Loucy (cell line): Measurements from ENCODE around the gene MED29.

Experiments
- H2AFZ ChIP-seq: fragments of 200-600 bp; sonication (generic); 2 replicates; pipeline ENCODE4 v1.6.0; 2016; ENCODE audit warnings: antibody characterized with exemption, mild to moderate bottlenecking, low read length, moderate library complexity
- H3F3A ChIP-seq: fragments of 200-600 bp; 2 replicates; pipeline ENCODE4 v1.6.0; 2016; ENCODE audit warnings: antibody characterized with exemption, low read depth, mild to moderate bottlenecking
- H3K27me3 ChIP-seq: fragments of 200-600 bp; sonication (generic); 2 replicates; pipeline ENCODE4 v1.6.1; 2014; ENCODE audit warnings: low read length, mild to moderate bottlenecking; ENCODE audit not compliant: insufficient read depth, poor library complexity, severe bottlenecking
- H3K36me3 ChIP-seq: fragments of 200-600 bp; sonication (generic); 2 replicates; pipeline ENCODE4 v1.6.1; 2016; ENCODE audit warnings: low read length; ENCODE audit not compliant: insufficient read depth
- H3K4me1 ChIP-seq: fragments of 200-600 bp; sonication (generic); 2 replicates; pipeline ENCODE4 v1.5.1; 2014; ENCODE audit warnings: low read length, mild to moderate bottlenecking; ENCODE audit not compliant: insufficient read depth, poor library complexity, severe bottlenecking
- H3K4me2 ChIP-seq: fragments of 200-600 bp; sonication (generic); 2 replicates; pipeline ENCODE4 v1.6.0; 2014; ENCODE audit warnings: antibody characterized with exemption, low read length, low read depth, mild to moderate bottlenecking; ENCODE audit not compliant: poor library complexity, severe bottlenecking
- H3K4me3 ChIP-seq: fragments of 200-600 bp; sonication (generic); 2 replicates; pipeline ENCODE4 v1.5.1; 2014; ENCODE audit warnings: low read length, mild to moderate bottlenecking, mixed read lengths; ENCODE audit not compliant: poor library complexity, severe bottlenecking
- H3K79me2 ChIP-seq: fragments of 200-600 bp; sonication (generic); 2 replicates; pipeline ENCODE4 v1.6.1; 2014; ENCODE audit warnings: low read length; ENCODE audit not compliant: insufficient read depth
- H3K9ac ChIP-seq: fragments of 200-600 bp; sonication (generic); 2 replicates; pipeline ENCODE4 v1.6.0; 2014; ENCODE audit warnings: mild to moderate bottlenecking, low read depth, low read length, moderate library complexity; ENCODE audit not compliant: poor library complexity, severe bottlenecking
- H3K9me2 ChIP-seq: fragments of 200-600 bp; sonication (generic); replicated peaks from 2 replicates; pipeline ENCODE4 v1.6.1; 2016; ENCODE audit warnings: low read depth, low read length, mixed read lengths
- H3K9me3 ChIP-seq: fragments of 200-600 bp; sonication (generic); 2 replicates; pipeline ENCODE4 v1.6.1; 2014; ENCODE audit warnings: mild to moderate bottlenecking, antibody characterized with exemption, low read length, low read depth; ENCODE audit not compliant: insufficient read depth
- H4K20me1 ChIP-seq: fragments of 200-600 bp; sonication (generic); 2 replicates; pipeline ENCODE4 v1.6.0; 2014; ENCODE audit warnings: antibody characterized with exemption, low read length, mild to moderate bottlenecking; ENCODE audit not compliant: insufficient read depth, poor library complexity, severe bottlenecking
- CTCF ChIP-seq: fragments of 200-600 bp; sonication (generic); conservative IDR thresholded peaks from 2 replicates; pipeline ENCODE4 v1.5.1; 2014; ENCODE audit warnings: mild to moderate bottlenecking, antibody characterized with exemption, low read length
- EZH2phosphoT487 ChIP-seq: fragments of 200-600 bp; IDR thresholded peaks from 2 replicates; pipeline ENCODE4 v1.6.1; 2018; ENCODE audit warnings: antibody characterized with exemption, mild to moderate bottlenecking, moderate library complexity, borderline replicate concordance

The MED29 gene

GRCh38 chr19:39419003-39419402 is 27.8 kb downstream of the MED29 start:
- Histone ChIP-seq H3K9me2 (no peaks in the 10 kb centered on the region), H4K20me1 (peaks cover 24% of the 10 kb centered on the region), H3F3A (no peaks in the 10 kb centered on the region), H3K4me1 (peaks cover 16% of the 10 kb centered on the region), H3K79me2 (peaks cover 32% of the 10 kb centered on the region), H3K9ac (no peak overlapping the region), H3K36me3 (peaks cover 14% of the 10 kb centered on the region; the same call in 1 of the 2 replicates), H3K9me3 (no peaks in the 10 kb centered on the region), H3K4me2 (no peak overlapping the region), H3K27me3 (no peaks in the 10 kb centered on the region), H3K4me3 (no peak overlapping the region), H2AFZ (no peak overlapping the region)
- TF ChIP-seq CTCF (no peak), EZH2phosphoT487 (no peak)

- Histone ChIP-seq H4K20me1 (peaks cover 8% of the 10 kb centered on the region), H3K9ac (no peak overlapping the region), H3K9me2 (no peaks in the 10 kb centered on the region)
Observed at GRCh38 chr19:39420769-39421168, 29.6 kb downstream of the MED29 start.

GRCh38 chr19:39422020-39422419 is 30.8 kb downstream of the MED29 start:
- H3F3A ChIP-seq: no peaks in the 10 kb centered on the region
- H3K27me3 ChIP-seq: no peaks in the 10 kb centered on the region
- peaks cover 19% of the 10 kb centered on the region; the same call in 1 of the 2 replicates for H3K36me3 ChIP-seq
- no peaks in the 10 kb centered on the region for H3K9me3 ChIP-seq
- no peak overlapping the region for H3K4me2 ChIP-seq
- no peak overlapping the region for H3K4me3 ChIP-seq
- H2AFZ ChIP-seq: no peak overlapping the region
- no peak overlapping the region for H3K9ac ChIP-seq
- peaks cover 2% of the 10 kb centered on the region; the same call in 1 of the 2 replicates for H3K79me2 ChIP-seq
- H4K20me1 ChIP-seq: peaks cover 1% of the 10 kb centered on the region
- TF ChIP-seq EZH2phosphoT487 (no peak), CTCF (no peak)
- no peaks in the 10 kb centered on the region for H3K4me1 ChIP-seq
- no peaks in the 10 kb centered on the region for H3K9me2 ChIP-seq

More at GRCh38 chr19:39420769-39421168, 29.6 kb downstream of the MED29 start:
- H2AFZ ChIP-seq: no peak overlapping the region
- H3K9me3 ChIP-seq: no peaks in the 10 kb centered on the region
- no peak for TF ChIP-seq CTCF
- TF ChIP-seq EZH2phosphoT487: no peak
- H3K4me3 ChIP-seq: no peak overlapping the region
- H3K4me1 ChIP-seq: peaks cover 5% of the 10 kb centered on the region
- peaks cover 14% of the 10 kb centered on the region; the same call in 1 of the 2 replicates for H3K79me2 ChIP-seq
- H3K36me3 ChIP-seq: peaks cover 19% of the 10 kb centered on the region; the same call in 1 of the 2 replicates
- no peak overlapping the region for H3K4me2 ChIP-seq
- no peaks in the 10 kb centered on the region for H3F3A ChIP-seq
- H3K27me3 ChIP-seq: no peaks in the 10 kb centered on the region
